Measurements from ENCODE around the gene TMA7B.
A peak's percentile ranks its signal among the peaks of the same experiment; 100 is the strongest.

TMA7B gene

DNA sequence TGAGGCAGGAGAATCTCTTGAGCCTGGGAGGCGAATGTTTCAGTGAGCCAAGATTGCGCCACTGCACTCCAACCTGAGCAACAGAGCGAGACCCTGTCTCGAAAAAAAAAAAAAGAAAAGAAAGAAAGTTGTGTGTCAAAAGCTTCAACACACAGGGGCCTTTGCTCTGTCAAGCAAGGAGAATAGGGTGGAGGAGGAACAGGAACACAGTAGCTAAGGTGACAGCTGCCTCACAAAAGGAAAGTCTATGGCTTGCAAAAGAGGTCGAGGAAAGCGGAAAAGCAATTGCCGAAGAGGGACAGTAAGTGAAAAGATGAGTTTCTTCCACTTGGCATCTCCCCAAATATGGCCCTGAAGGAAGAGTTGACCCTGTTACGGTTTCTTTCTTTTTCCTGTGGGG, 26.5 kb upstream of the TMA7B start:
- no peak for DNase-seq

DNA sequence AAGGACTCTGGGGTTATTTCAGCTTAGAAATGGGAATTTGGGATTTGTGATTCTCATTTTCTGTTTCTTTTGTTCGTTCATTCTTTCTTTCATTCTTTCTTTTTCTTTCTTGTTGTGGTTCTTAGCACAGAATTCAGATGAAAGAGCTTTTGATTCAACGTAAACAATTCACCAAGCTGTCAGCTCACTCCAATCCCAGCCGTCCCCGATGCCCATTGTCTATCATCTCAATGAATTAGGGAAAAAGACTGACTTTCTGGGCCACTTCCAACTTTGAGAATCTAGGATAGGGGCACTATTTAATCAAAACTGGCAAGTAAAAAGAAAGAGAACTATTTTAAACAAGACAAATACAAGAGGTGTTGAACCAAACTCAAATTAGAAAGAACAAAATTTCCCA, 25.1 kb upstream of the TMA7B start:
- no peak for DNase-seq

DNA sequence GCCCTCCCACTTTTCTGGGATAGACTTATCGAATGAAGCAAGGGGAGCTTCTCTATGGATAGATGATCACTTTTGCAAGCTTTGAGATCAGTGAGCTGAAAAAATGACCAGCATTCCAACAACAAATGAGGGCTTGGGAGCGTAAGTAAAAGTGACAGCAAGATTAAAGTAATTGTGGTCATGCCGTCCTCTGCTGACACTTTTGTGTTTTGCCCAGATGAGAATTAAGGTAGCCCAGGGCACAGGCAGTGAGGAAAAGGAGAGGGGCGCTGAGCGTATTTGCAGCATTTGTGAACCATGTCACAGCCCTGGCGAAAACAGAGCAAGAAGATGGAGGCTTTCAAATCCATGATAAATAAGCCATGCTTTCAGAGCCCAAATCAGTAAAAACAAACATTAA, 24.6 kb upstream of the TMA7B start:
- DNase-seq, result no peak

DNA sequence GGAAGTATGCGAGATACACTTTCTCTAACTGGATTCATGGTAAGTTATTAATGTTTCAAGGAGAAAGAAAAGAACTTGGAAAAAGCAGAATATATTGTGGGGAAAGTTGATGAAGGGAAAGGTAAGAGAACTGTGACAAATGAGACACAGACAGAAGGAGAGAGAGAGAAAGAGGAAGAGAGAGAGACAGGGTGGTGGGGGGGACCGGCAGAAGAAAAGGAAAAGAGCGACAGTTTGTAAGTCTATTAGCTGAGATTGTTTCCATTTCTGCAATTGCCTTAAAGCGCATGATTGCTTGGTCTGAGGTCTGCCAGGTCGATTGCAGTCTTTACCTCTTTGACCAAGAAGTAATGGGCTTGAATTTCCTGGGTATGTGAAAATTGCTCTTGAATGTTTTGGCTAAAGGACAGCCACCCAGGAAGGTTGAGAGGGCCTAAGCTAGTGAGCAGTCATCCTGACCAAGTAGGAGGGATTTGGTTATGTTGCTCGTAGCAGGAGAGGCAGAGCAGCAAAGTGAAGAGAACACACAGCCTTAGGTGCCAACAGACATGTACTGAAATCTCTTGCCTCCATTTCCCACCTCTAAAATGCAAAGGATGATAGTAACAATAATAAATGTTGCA, 23.6 kb upstream of the TMA7B start:
- DNase-seq, result no peak

DNA sequence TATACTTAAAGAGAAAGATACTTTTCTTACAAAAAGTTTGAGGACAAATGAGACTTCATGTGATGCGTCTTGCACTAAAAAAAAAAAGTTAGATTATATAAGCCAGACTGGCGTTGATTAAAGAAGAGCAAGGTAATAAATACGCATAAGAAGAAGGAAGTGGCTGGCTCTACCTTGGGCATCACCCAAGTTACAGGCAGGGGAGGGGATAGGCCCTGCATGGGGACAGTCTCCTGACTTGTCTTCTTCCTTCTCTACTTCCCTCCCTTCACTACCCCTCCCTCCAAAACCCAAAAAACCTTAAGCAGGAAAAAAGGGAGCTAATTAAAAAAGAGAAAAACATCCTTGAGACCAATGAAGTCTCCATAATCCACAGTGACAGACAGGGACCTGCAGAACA, 22.3 kb upstream of the TMA7B start:
- DNase-seq, result peak; percentile 64

DNA sequence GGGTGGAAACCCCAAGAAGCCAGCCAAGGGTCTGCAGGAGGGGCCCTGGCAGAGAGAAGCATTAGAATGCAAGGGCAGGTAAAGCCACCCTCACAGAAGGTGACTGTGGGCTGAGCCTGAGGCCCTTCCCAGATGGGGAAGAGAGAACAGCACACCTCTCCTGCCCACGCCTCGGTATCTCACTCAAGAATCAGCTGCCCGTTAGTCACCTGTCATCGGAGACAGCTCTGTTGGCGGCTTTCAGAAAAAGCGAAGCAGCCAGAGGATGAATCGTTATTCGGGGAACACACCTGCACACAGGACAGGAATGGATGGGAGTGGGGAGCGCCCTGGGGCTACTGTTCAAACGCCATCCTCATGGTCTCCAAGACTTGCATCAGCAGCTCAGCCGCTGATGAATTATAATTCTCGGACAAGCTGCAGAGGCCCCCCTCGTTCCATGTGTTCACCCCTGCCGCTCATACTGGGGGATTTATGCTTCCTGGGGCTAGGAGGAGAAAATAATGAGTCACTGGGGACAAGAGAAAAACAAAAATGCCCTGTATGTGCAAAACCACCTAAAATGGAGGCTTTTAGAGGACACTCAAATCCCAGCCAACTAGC, 21.6 kb upstream of the TMA7B start:
- DNase-seq, result no peak

DNA sequence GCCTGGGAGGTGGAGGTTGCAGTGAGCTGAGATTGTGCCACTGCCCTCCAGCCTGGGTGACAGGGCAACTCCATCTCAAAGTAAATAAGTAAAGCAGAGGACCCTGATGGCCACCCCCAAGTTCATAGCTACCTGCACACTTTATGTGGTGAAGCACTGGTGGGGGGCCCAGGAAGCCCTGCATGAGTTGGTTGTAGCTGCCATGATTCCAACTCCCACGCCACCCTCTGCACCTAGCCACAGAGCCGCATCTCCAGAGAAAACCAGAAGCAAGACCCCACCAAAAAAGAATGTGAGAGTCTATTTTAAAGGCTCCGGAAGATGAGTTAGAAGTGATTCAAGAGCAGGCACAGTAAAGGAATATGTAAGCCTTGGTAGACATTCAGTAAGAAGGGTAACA, 20.4 kb upstream of the TMA7B start:
- DNase-seq, result no peak

DNA sequence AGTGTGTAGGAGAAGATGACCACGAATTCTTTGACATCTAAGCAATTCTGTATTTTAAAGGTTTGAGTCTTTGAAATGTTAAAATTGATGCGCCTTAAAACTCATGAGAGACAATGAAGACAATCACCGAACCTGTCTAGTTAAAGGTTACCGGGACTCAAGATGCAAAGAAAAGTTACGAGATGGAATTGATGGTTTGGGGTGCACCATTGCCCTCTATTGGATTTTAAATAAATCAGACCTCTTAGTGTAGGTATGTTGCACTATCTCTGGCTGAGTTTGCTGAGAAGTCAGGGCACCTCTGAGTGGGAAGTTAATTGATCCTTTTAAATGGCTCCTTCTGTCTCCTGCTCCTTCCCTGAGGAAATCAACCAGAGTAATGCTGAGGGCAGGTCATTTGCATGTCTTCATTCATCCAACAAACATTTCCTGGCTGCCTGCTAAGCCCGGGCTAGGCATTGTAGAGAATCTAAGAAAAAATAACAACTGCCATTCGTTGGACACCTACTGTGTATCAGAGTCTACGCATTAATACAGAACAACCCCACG, 19.4 kb upstream of the TMA7B start:
- DNase-seq, result peak; percentile 59

DNA sequence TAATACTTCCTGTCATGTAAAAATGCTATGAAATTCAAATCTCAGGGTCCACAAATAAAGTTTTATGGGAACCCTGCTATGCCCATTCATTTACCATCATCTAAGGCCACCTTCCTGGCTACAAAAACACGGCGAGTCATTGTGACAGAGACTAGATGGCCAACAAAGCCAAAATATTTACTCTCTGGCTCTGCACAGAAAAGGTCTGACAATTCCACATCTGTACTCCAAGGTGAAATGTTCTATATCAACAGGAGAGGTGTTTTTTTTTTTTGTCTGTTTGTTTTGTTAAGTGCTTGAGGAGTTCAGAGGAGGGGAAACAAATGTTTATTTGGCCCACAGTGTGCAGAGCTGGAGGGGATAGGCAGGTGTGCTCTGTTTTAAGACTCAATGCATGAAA, 18.6 kb upstream of the TMA7B start:
- no peak for DNase-seq

DNA sequence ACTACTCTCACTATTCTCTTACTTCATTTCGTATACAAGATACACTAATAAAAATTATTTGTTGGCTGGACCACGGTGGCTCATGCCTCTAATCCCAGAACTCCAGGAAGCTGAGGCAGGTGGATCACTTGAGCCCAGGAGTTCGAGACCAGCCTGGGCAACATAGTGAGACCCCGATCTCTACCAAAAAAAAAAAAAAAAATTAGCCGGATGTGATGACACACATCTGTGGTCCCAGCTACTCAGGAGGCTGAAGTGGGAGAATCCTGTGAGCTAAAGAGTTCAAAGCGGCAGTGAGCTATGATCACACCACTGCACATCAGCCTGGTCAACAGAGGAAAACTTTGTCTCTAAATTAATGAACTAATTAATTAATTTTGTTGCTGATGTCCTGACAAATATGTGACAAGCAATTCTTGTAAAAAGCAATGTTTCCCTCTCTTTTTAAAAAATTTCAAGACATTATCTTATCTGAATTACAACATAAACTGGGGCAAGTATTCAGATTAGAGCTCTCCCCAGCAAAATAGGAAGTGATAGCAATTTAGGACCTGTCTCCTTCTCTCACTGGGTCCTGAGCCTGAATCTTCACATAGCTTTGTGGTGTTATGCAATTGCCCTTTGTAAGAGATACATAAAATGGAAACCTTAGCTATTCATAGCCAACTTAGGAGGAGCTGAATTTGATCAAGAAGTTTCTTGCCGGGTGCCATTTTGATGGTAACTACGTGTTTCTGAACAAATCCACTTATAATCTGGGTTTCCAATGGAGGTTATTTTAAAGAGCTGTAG, 17.6 kb upstream of the TMA7B start:
- no peak for DNase-seq

DNA sequence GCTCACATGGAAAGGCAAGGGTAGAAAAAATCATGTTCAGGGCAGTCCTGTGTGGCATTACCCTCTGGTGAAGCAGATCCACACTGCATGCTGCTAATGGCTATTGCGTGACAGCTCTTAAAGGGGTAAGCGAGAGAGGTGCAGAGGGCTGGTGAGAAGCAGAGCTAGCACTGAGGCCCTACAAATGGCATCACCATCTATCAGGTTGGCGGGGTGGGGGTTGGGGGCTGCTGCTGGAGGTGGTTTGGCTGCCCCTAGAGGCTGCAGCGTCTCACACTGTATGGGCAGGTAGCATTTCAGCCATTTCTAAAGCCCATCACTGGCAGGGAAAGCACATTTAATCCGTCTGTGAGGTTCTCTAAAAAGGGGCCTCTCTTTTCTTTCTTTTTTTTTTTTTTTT, 16.9 kb upstream of the TMA7B start:
- DNase-seq, result no peak

DNA sequence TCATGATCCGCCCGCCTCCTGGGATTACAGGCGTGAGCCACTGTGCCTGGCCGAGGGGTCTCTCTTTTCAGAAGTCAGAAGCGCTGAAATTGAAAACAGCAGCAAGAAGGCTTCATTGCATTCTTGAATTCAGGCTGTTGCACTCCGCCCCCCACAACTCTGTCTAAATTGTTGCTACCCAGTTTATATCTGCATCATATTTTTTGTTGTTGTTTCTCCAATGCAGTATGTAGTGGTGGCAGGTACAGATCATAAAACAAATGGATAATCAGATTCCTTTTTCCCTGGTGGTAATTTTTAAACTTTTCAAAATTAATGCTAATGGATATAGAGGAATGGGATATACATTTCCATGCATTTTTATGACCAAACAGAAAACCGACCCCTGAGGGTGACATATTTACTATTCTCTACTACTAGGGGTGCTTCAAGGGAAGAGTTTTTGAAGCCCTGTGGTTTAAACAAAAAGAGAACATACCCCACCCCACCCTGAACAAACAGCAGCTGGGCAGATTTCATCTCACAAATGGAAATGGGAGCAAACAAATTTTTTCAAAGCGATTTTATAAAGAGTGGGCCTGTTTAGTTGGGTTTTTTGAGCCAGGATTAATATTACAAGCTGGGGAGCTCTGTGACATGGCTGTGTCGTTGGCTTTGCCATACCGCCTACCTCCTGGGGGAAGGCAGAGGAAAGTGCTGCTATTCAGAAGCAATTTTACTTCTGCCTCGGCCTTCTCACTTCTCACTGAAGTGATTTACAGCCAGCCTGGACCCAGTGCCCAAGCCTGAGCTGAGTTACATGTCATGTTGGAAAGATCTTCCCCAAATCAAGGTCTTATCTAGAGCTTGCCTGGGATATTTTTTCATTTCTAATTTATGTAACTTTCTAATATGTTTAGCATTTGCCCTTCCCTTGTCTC, 16.0 kb upstream of the TMA7B start:
- DNase-seq, result no peak

DNA sequence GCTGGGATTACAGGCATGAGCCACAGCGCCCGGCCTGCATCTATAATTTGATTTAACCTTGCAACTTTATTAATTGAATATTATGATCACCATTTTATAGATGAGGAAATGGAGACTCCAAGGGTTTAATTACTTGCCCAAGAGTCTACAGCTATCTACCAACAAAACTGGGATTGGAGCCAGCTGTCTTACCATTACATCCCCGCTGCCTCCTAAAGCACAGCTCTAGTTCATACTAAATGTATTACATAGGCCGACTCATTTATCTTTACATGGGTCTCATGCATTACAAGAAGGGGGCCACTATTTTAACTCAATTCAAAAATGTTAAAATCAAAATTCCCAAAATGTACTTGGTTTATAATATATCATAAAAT, 14.1 kb upstream of the TMA7B start:
- DNase-seq, result no peak

DNA sequence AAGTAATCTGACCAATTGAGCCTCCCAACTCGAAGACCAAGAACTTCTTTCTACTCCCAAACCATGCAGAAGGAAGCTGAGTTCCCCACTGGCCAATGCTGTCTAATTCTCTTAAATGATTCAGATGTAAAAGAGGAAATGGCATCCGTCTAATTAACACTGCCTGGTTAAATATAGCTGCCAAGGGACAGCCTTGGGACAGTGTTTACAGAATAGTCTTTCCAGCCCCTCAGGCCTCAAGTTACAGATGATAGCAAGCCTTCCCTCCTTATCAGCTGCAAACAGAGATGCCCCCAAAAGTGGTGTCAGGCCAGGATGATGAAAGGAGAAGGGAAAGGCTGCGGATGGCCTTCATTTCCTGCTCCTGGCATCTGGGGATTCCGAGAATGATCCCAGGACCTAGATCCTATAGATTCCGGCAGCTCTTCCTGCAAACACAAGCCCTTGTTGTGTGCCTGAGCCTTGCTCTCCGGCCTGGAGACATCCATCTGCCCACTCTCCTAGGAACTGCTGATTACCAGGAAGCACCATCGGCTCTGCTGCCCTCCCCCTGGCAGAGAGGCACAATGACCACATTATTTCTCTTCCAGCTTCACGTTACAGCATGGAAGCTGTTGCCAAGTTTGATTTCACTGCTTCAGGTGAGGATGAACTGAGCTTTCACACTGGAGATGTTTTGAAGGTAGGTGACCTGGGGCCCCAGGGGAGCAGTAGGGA, 13.5 kb upstream of the TMA7B start:
- DNase-seq, result no peak

DNA sequence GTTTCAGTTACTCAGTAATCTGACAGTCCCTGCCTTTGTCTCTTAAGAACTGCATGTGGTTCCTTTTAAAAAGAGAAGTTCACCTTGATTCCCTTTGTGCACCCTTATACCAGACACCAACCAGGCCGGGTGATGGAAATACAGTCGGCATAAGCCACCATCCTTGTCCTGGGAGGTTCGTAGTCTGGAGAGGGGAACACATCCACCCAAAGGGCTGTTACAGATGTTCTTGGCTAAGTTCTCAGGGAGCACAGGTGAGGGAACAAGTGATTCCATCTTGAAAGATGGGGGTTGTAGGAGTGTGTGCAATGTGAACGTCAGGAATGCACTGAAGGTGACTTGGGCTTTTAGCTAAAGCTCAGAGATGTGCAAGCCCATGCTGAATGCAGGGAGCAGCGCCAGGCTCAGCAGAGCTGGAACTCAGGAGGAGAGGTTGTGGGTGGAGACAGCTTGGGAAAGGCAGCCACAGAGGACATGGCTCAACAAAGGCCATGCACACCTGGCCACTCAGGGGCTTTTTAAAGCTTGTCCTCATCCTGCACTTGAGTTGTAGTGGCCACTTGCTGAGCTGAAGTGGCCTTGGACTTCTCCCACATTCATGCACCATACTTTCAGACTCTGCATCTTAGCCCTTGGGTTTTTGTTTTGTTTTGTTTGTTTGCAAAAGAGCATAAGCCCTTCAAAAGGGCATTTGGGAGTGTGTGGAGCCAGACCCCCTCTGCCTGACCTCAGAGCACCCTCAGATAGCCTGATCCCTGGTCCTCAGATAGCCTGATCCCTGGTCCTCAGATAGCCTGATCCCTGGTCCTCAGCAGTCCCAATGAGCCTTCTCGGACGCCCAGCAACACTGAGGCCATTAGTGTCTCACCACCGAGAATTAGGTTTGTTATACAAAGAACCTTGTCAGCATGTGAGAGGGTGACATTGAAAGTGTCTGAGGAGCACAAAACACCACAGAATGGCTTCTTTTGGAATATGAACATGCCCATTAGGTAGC, 12.7 kb upstream of the TMA7B start:
- no peak for DNase-seq

DNA sequence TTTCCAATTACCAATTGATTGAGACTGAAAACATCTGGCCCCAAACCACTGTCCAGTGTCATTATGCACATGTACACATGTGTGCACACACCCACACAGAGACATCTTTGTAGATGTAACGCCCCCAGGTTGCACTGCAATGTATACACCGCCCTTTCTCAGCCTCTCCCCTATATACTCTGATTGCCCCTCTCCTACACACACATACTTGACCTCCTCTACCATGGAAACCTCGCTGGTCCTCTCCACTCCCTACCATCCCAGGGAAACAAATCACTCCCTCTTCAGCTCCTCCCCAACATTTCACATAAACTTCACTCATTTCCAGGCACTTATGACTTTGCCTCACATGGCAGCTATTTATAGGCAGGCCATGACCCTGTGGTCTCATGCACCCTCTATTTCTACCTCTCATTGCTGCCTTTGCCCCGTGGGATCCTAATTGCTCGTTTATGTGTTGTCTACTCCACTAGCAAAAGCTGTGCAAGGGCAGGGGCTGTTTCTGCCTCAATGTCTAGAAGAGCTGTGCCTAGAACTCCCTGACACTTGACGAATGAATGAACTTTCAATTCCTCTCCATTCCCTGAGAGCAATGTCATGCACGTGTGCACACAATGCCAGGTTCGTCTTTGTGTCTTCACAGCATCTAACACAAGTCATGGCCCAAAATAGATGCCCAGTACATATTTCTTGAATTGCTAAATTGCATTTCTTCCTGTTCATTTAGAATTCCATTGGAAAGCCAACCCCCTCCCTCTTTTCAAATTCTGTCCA, 10.0 kb upstream of the TMA7B start:
- no peak for DNase-seq

DNA sequence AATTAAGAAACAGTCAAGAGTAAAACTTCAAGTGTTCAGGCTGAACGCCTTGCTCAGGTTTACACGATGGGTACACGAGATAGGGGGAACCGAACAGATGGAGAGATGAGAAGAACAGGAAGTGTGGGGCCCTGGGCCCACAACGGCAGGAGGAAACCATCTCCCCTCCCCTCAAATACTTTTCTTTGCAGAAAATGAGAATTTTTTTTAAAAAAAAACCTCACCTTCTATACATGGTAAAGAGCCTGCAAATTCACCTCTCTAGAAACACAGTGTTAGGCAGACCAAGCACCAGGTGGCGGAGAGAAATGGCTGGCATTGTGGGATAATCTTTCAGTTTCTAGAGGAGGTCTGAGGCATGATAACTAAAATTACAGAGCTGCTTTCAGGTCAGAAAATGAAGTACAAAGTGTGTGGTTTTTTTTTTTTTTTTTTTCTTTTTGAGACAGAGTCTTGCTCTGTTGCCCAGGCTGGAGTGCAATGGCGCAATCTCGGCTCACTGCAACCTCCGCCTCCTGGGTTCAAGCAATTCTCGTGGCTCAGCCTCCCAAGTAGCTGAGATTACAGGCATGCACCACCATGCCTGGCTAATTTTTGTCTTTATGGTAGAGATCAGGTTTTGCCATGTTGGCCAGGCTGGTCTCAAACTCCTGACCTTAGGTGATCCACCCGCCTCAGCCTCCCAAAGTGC, 8.4 kb upstream of the TMA7B start:
- peak; percentile 53 for DNase-seq

DNA sequence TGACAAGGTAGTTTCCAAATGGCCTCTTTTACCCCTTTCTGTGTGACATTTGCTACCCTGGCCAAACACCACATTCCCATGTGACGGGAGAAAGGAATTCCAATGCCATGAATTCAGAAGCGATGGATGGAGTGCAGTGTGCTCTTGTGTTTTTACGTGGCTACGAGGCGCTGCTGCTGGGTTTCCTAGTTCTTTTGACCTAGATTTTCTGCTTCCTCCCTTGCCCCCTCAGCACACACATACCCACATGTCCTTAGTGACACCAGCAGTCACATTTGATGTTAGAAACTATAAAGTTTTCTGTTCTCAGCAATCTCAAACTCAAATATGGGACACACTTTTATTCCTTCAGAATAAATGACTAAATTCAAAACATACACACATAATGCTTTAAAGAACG, 7.8 kb upstream of the TMA7B start:
- DNase-seq, result no peak

DNA sequence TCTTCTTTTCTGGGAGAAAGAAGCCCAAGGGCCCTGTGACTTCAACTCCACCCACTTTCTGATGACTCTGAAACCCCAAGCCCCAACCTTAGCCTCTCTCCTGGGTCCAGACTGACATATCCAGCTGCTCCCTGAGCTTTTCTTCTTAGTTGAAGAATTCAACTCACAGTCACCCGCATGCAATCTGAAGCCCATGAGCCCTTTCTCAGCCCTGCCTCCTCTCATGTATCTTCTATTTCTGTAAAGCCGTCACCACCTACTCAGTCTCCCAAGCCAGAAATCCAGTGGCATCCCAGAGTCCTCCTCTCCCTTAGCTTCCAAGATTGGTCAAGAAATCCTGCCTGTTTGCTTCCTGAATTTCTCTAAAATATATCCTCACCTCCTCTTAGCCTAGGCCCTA, 7.1 kb upstream of the TMA7B start:
- no peak for DNase-seq

Measured in central memory CD4-positive, alpha-beta T cell (primary cell).